Skin of body (tissue), 2 donors: ENCODE measurements around the gene SSX4B. TPM values are rescaled to one million over a fixed set of nuclear protein-coding genes. Genes with fewer than 3 reads are reported as not detected.

Experiments
- small RNA-seq: library from RNA; depleted of rRNA; stranded (forward); fragments of <200 nt; gene quantifications from one replicate; pipeline ENCODE3, GENCODE V24; 2014; ENCODE audit warnings: low replicate concordance
- total RNA-seq: library from RNA; depleted of rRNA; stranded (reverse); fragments of >200 nt; gene quantifications from one replicate; pipeline ENCODE4 v1.2.3, GENCODE V29; 2014

Gene SSX4B
- total RNA-seq, 1 donor from 2014 or later = not detected

Small RNA genes within 50 kb of the gene (small RNA-seq; reads per million reads assigned to genes)
- gene AL606490.4 (not detected), gene AL606490.7 (not detected)

Other genes with a start within 250 kb of the SSX4B start
- not detected for gene SSX5, start 215.2 kb downstream of the SSX4B start, total RNA-seq
- gene SSX1, start 156.6 kb downstream of the SSX4B start, total RNA-seq = not detected
- gene SSX3, start 55.3 kb downstream of the SSX4B start, total RNA-seq = not detected
- not detected for gene SSX4, start 28.4 kb downstream of the SSX4B start, total RNA-seq
- gene SLC38A5, start 58.3 kb upstream of the SSX4B start, total RNA-seq = 5.9 TPM
- 18.4 TPM for gene FTSJ1, start 64.2 kb upstream of the SSX4B start, total RNA-seq
- gene PORCN, start 97.0 kb upstream of the SSX4B start, total RNA-seq = 3.2 TPM
- gene EBP, start 109.8 kb upstream of the SSX4B start, total RNA-seq = 34.0 TPM
- gene TBC1D25, start 127.8 kb upstream of the SSX4B start, total RNA-seq = 4.8 TPM
- gene RBM3, start 162.5 kb upstream of the SSX4B start, total RNA-seq = 167 TPM
- 38.6 TPM for gene WDR13, start 185.5 kb upstream of the SSX4B start, total RNA-seq